ENCODE data around the gene NTM.

GRCh38 chr11:131474947-131475346 lies 104.5 kb downstream of the NTM start:
- TF ChIP-seq CTCF (IDR thresholded peaks at IDR 0.05 in 8 of 11, conservative IDR thresholded peaks at IDR 0.05 in 3 of 11) (no peak), POLR2A (IDR thresholded peaks at IDR 0.05) (no peak)

Data from spleen (tissue), 7 donors.